Astrocyte (in vitro differentiated cells and primary cell): ENCODE data around the gene TRAPPC10. TPM values are rescaled to one million over a fixed set of nuclear protein-coding genes. Genes with fewer than 3 reads are reported as not detected.

ENCODE experiments used
- DNase-seq: peaks from one replicate; pipeline ENCODE4 v3.0.0-alpha.2; 2010; ENCODE audit warnings: low read depth
- FAIRE-seq: peaks from 2 replicates; lab custom pipeline; 2011; peaks lifted over from hg19 to GRCh38; lab: Jason Lieb, UNC
- H2AFZ ChIP-seq: 2 replicates; pipeline ENCODE4 v1.6.0; 2012; ENCODE audit warnings: low read depth, low read length, inconsistent platforms
- H3K27ac ChIP-seq: 2 replicates; pipeline ENCODE4 v1.5.1; 2011; ENCODE audit warnings: low read depth, low read length, inconsistent platforms
- H3K27me3 ChIP-seq: 2 replicates; pipeline ENCODE4 v1.6.0; 2011; ENCODE audit warnings: low read length, inconsistent platforms; ENCODE audit not compliant: insufficient read depth
- H3K36me3 ChIP-seq: 2 replicates; pipeline ENCODE4 v1.5.1; 2011; ENCODE audit warnings: low read length, inconsistent platforms; ENCODE audit not compliant: insufficient read depth
- H3K4me1 ChIP-seq: 2 replicates; pipeline ENCODE4 v1.5.1; 2011; ENCODE audit warnings: low read length, inconsistent platforms; ENCODE audit not compliant: insufficient read depth
- H3K4me2 ChIP-seq: 2 replicates; pipeline ENCODE4 v1.6.0; 2012; ENCODE audit warnings: low read length, inconsistent platforms
- H3K4me3 ChIP-seq: 2 replicates; pipeline ENCODE4 v1.5.1; 2011; ENCODE audit warnings: low read depth, mild to moderate bottlenecking, low read length, inconsistent platforms; ENCODE audit not compliant: insufficient read depth
- H3K79me2 ChIP-seq: 2 replicates; pipeline ENCODE4 v1.6.0; 2012; ENCODE audit warnings: mild to moderate bottlenecking, low read length, inconsistent platforms; ENCODE audit not compliant: insufficient read depth
- H3K9ac ChIP-seq: 2 replicates; pipeline ENCODE4 v1.6.0; 2012; ENCODE audit warnings: mild to moderate bottlenecking, low read length, inconsistent platforms
- H3K9me3 ChIP-seq: 2 replicates; pipeline ENCODE4 v1.5.1; 2012; ENCODE audit warnings: low read depth, mild to moderate bottlenecking, low read length, inconsistent platforms; ENCODE audit not compliant: insufficient read depth
- H4K20me1 ChIP-seq: 2 replicates; pipeline ENCODE4 v1.6.0; 2012; ENCODE audit warnings: low read length, inconsistent platforms; ENCODE audit not compliant: insufficient read depth
- H3K27ac Mint-ChIP-seq: one replicate; pipeline ENCODE4 v1.8.0; 2021; ENCODE audit warnings: mild to moderate bottlenecking, mixed read lengths; ENCODE audit not compliant: unreplicated experiment
- H3K27me3 Mint-ChIP-seq: one replicate; pipeline ENCODE4 v1.8.0; 2021; ENCODE audit warnings: low read depth, mixed read lengths; ENCODE audit not compliant: unreplicated experiment
- H3K36me3 Mint-ChIP-seq: one replicate; pipeline ENCODE4 v1.8.0; 2021; ENCODE audit warnings: low read depth, mixed read lengths; ENCODE audit not compliant: unreplicated experiment
- H3K4me1 Mint-ChIP-seq: one replicate; pipeline ENCODE4 v1.8.0; 2021; ENCODE audit warnings: low read depth, mixed read lengths; ENCODE audit not compliant: unreplicated experiment
- H3K4me3 Mint-ChIP-seq: one replicate; pipeline ENCODE4 v1.8.0; 2021; ENCODE audit warnings: mild to moderate bottlenecking, moderate library complexity, mixed read lengths; ENCODE audit not compliant: unreplicated experiment
- H3K9me3 Mint-ChIP-seq: one replicate; pipeline ENCODE4 v1.8.0; 2021; ENCODE audit warnings: mild to moderate bottlenecking, mixed read lengths; ENCODE audit not compliant: unreplicated experiment
- CTCF ChIP-seq: IDR thresholded peaks from 2 replicates; pipeline ENCODE4 v1.5.1; 2011; ENCODE audit warnings: low read depth, mild to moderate bottlenecking, inconsistent platforms, low read length, moderate library complexity; ENCODE audit not compliant: insufficient read depth
- EZH2 ChIP-seq: IDR thresholded peaks from 2 replicates; pipeline ENCODE4 v1.6.1; 2012; ENCODE audit warnings: mild to moderate bottlenecking, low read length, inconsistent platforms; ENCODE audit not compliant: insufficient read depth
- total RNA-seq: library from RNA; stranded (reverse); gene quantifications from 2 replicates; pipeline ENCODE4 v1.2.1, GENCODE V29; 2021

The TRAPPC10 gene
- total RNA-seq, 1 donor from 2014 or later: 45.7 TPM

GRCh38 chr21:44017601-44018000, 5.5 kb downstream of the TRAPPC10 start:
- no peak for FAIRE-seq
- H4K20me1 ChIP-seq: peaks cover 88% of the 10 kb centered on the region

GRCh38 chr21:44018127-44018526, 6.0 kb downstream of the TRAPPC10 start:
- Histone ChIP-seq H3K27me3 (no peaks in the 10 kb centered on the region), H2AFZ (no peak overlapping the region), H3K79me2 (peaks cover 98% of the 10 kb centered on the region), H3K4me1 (peaks cover 7% of the 10 kb centered on the region), H3K4me2 (no peak overlapping the region), H3K27ac (no peak overlapping the region), H4K20me1 (peaks cover 88% of the 10 kb centered on the region), H3K9ac (no peak overlapping the region), H3K9me3 (no peaks in the 10 kb centered on the region), H3K4me3 (no peak overlapping the region), H3K36me3 (no peaks in the 10 kb centered on the region)
- Mint-ChIP-seq H3K27me3 (no peaks in the 10 kb centered on the region), H3K27ac (no peak overlapping the region), H3K36me3 (peaks cover 3% of the 10 kb centered on the region), H3K9me3 (no peaks in the 10 kb centered on the region), H3K4me3 (no peak overlapping the region), H3K4me1 (peaks cover 40% of the 10 kb centered on the region)
- FAIRE-seq (no peak), DNase-seq (no peak)
- TF ChIP-seq EZH2 (no peak), CTCF (no peak)

More at GRCh38 chr21:44017601-44018000, 5.5 kb downstream of the TRAPPC10 start:
- DNase-seq: no peak
- peaks cover 8% of the 10 kb centered on the region for H3K4me1 ChIP-seq
- H3K9me3 ChIP-seq: no peaks in the 10 kb centered on the region
- Mint-ChIP-seq H3K4me3 (peak overlapping the region; percentile 45), H3K9me3 (no peaks in the 10 kb centered on the region), H3K27ac (no peak overlapping the region), H3K4me1 (peaks cover 38% of the 10 kb centered on the region), H3K36me3 (peaks cover 3% of the 10 kb centered on the region), H3K27me3 (no peaks in the 10 kb centered on the region)
- H3K4me3 ChIP-seq: no peak overlapping the region
- peaks cover 99% of the 10 kb centered on the region for H3K79me2 ChIP-seq
- no peaks in the 10 kb centered on the region for H3K27me3 ChIP-seq
- no peaks in the 10 kb centered on the region for H3K36me3 ChIP-seq
- H3K9ac ChIP-seq: no peak overlapping the region
- no peak overlapping the region for H3K27ac ChIP-seq
- TF ChIP-seq EZH2: no peak
- no peak overlapping the region for H3K4me2 ChIP-seq
- H2AFZ ChIP-seq: no peak overlapping the region

- no peak overlapping the region for H3K27ac ChIP-seq
- H3K27ac Mint-ChIP-seq: peak overlapping the region; percentile 41
- no peaks in the 10 kb centered on the region for H3K4me1 ChIP-seq
- H3K27me3 ChIP-seq: no peaks in the 10 kb centered on the region
- TF ChIP-seq CTCF: no peak
- no peak for TF ChIP-seq EZH2
- H2AFZ ChIP-seq: no peak overlapping the region
- no peak overlapping the region for H3K4me2 ChIP-seq
- peaks cover 98% of the 10 kb centered on the region for H3K79me2 ChIP-seq
- H4K20me1 ChIP-seq: peaks cover 88% of the 10 kb centered on the region
- no peak overlapping the region for H3K4me3 Mint-ChIP-seq
- no peak overlapping the region for H3K9ac ChIP-seq
- no peaks in the 10 kb centered on the region for H3K27me3 Mint-ChIP-seq
- no peak for FAIRE-seq
- no peaks in the 10 kb centered on the region for H3K9me3 Mint-ChIP-seq
- DNase-seq: no peak
- no peak overlapping the region for H3K4me3 ChIP-seq
- H3K9me3 ChIP-seq: no peaks in the 10 kb centered on the region
- peaks cover 33% of the 10 kb centered on the region for H3K4me1 Mint-ChIP-seq
- peaks cover 3% of the 10 kb centered on the region for H3K36me3 Mint-ChIP-seq
- no peaks in the 10 kb centered on the region for H3K36me3 ChIP-seq
These were observed 6.9 kb downstream of the TRAPPC10 start for GRCh38 chr21:44018813-44019567.
